Ishikawa (cell line): ENCODE measurements around the gene EFNA1.

Source experiments
- CEBPB ChIP-seq: IDR thresholded peaks from 2 replicates; pipeline ENCODE4 v1.6.1; 2012
- CREB1 ChIP-seq: IDR thresholded peaks from 2 replicates; pipeline ENCODE4 v1.6.1; 2012; ENCODE audit warnings: low read depth
- EGR1 ChIP-seq: IDR thresholded peaks from 2 replicates; pipeline ENCODE4 v1.6.1; 2012
- EP300 ChIP-seq: IDR thresholded peaks from 2 replicates; pipeline ENCODE4 v1.6.1; 2012; ENCODE audit warnings: borderline replicate concordance
- FOXM1 ChIP-seq: IDR thresholded peaks from 2 replicates; pipeline ENCODE4 v1.6.1; 2012; ENCODE audit warnings: low read depth, borderline replicate concordance
- NFIC ChIP-seq: IDR thresholded peaks from 2 replicates; pipeline ENCODE4 v1.6.1; 2012
- RAD21 ChIP-seq: IDR thresholded peaks from 2 replicates; pipeline ENCODE4 v1.6.1; 2012; ENCODE audit warnings: low read depth
- TAF1 ChIP-seq: IDR thresholded peaks from 2 replicates; pipeline ENCODE4 v1.6.1; 2012; ENCODE audit warnings: low read depth, mild to moderate bottlenecking
- TCF12 ChIP-seq: IDR thresholded peaks from 2 replicates; pipeline ENCODE4 v1.6.1; 2012; ENCODE audit warnings: low read depth
- TEAD4 ChIP-seq: IDR thresholded peaks from 2 replicates; pipeline ENCODE4 v1.6.1; 2012
- YY1 ChIP-seq: IDR thresholded peaks from 2 replicates; pipeline ENCODE4 v1.6.1; 2012; ENCODE audit warnings: low read depth
- ZBTB7A ChIP-seq: IDR thresholded peaks from 2 replicates; pipeline ENCODE4 v1.6.1; 2012; ENCODE audit warnings: low read depth
- TF ChIP-seq, protein P1 (sequence below): IDR thresholded peaks from 2 replicates; pipeline ENCODE4 v1.6.1; 2012
- TF ChIP-seq, protein P2 (sequence below): IDR thresholded peaks from 2 replicates; pipeline ENCODE4 v1.6.1; 2012; ENCODE audit warnings: low read depth, mild to moderate bottlenecking
- TF ChIP-seq, protein P3 (sequence below): IDR thresholded peaks from 2 replicates; pipeline ENCODE4 v1.6.1; 2012

Gene EFNA1, protein sequence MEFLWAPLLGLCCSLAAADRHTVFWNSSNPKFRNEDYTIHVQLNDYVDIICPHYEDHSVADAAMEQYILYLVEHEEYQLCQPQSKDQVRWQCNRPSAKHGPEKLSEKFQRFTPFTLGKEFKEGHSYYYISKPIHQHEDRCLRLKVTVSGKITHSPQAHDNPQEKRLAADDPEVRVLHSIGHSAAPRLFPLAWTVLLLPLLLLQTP

DNA sequence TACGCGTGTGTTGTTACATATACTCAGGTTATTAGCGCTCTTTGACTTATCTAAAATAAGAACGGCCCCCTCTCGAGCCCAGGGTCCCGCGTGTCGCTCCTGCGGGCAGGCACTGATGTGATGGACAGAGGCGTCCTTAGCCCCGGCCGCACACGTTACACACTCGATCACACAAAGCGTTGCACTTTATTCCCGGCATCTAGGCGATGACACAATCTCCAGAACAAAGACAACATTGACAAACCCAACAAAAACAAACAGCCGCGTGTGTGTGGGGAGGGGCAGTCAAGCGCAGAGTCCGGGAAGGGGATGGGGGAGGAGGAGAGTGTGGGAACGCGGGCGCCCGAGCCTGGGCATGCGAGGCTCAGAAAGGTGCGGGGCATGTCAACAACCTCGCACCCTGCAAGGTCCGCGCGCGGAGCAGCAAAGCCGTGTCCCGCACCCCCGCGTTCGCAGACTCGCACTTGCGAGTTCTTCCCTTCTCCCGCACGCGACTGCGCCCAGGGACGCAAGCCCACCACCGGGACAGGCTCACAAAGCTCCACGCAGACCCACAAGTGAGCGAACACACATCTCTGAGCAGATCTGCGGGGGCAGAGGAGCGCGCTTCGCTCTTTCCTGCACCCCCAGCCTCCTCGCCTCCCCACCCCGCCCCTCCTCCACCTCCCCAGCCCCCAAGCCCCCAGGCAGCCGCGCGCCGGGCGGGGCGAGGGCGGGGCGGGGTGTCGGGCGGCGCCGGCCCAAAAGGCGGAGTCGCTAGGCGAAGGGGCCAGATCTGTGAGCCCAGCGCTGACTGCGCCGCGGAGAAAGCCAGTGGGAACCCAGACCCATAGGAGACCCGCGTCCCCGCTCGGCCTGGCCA is at the start of gene EFNA1:
Gene EFNA1, plus strand, starts transcription at position 772 of the 862 bp plus-strand sequence. CDS start 102 bp downstream, outside the sequence.
- no peak; the same call in none of the 2 replicates for TF ChIP-seq ZBTB7A
- TF ChIP-seq TEAD4 = no peak
- TF ChIP-seq TCF12 = no peak; the same call in 1 of the 2 replicates
- no peak for TF ChIP-seq FOXM1
- no peak for TF ChIP-seq EP300
- TF ChIP-seq CEBPB = peak; percentile 41; the same call in 1 of the 2 replicates
- no peak; the same call in 1 of the 2 replicates for TF ChIP-seq TAF1
- no peak for TF ChIP-seq CREB1
- TF ChIP-seq, protein P1, sequence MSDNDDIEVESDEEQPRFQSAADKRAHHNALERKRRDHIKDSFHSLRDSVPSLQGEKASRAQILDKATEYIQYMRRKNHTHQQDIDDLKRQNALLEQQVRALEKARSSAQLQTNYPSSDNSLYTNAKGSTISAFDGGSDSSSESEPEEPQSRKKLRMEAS = peak; percentile 75; the same call in 1 of the 2 replicates
- TF ChIP-seq, protein P2, sequence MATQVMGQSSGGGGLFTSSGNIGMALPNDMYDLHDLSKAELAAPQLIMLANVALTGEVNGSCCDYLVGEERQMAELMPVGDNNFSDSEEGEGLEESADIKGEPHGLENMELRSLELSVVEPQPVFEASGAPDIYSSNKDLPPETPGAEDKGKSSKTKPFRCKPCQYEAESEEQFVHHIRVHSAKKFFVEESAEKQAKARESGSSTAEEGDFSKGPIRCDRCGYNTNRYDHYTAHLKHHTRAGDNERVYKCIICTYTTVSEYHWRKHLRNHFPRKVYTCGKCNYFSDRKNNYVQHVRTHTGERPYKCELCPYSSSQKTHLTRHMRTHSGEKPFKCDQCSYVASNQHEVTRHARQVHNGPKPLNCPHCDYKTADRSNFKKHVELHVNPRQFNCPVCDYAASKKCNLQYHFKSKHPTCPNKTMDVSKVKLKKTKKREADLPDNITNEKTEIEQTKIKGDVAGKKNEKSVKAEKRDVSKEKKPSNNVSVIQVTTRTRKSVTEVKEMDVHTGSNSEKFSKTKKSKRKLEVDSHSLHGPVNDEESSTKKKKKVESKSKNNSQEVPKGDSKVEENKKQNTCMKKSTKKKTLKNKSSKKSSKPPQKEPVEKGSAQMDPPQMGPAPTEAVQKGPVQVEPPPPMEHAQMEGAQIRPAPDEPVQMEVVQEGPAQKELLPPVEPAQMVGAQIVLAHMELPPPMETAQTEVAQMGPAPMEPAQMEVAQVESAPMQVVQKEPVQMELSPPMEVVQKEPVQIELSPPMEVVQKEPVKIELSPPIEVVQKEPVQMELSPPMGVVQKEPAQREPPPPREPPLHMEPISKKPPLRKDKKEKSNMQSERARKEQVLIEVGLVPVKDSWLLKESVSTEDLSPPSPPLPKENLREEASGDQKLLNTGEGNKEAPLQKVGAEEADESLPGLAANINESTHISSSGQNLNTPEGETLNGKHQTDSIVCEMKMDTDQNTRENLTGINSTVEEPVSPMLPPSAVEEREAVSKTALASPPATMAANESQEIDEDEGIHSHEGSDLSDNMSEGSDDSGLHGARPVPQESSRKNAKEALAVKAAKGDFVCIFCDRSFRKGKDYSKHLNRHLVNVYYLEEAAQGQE = no peak
- TF ChIP-seq RAD21 = no peak

DNA sequence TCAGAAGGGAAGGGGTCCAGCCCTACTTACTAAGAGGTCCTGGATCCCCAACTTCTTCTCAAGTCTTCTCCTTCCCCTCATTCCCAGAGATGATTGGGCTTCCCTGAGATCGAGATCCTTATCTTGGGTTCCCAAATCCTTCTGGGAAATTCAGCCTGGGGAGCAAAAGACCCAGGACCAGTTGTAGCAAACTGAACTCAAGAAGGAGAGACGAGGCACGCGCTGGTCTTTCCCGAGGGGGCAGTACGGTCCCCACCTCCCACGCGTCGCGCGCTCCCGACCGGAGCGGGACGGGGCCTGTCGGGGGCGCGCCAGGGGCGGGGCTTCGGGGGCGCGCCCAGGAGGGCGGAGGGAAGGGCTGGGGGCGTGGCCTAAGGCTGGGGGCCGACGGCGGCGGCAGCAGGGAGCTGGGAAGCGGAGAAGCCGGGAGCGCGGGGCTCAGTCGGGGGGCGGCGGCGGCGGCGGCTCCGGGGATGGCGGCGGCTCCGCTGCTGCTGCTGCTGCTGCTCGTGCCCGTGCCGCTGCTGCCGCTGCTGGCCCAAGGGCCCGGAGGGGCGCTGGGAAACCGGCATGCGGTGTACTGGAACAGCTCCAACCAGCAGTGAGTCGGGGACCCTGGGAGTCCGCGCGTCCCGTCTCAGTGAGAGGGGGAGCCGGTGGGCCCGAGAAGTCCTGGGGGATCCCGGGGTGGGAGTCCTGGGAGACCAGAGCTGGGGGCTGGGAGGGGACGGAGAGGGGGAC is 49.0 kb upstream of the EFNA1 start, which contains the start of gene EFNA3:
Gene EFNA3, plus strand, starts transcription at position 369 of the 741 bp plus-strand sequence. Its CDS starts 105 bp downstream, at position 474.
- peak; percentile 95 for TF ChIP-seq EGR1
- TF ChIP-seq ZBTB7A = no peak; the same call in 1 of the 2 replicates
- no peak for TF ChIP-seq TAF1
- TF ChIP-seq NFIC = no peak

DNA sequence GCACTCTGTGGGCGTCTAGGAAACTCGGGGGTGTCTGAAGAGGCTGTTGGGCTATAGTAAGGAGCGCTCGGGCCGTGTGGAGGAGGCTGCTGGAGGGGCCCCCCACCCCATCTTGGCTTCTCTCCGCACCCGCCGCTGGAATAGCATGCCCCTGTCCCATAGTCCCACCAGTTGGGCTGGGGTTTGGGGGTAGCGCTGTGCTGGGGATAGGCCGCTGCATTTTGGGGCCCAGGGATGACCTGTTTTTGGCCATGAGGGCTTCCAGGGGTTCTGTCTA is 48.5 kb upstream of the EFNA1 start:
- TF ChIP-seq, protein P2 = no peak
- TF ChIP-seq, protein P1 = no peak
- TF ChIP-seq YY1 (no peak), NFIC (no peak), RAD21 (no peak), EP300 (no peak), CREB1 (no peak), ZBTB7A (no peak; the same call in 1 of the 2 replicates), FOXM1 (no peak), EGR1 (no peak), CEBPB (no peak), TCF12 (no peak), TAF1 (no peak), TEAD4 (no peak)
- TF ChIP-seq, protein P3, sequence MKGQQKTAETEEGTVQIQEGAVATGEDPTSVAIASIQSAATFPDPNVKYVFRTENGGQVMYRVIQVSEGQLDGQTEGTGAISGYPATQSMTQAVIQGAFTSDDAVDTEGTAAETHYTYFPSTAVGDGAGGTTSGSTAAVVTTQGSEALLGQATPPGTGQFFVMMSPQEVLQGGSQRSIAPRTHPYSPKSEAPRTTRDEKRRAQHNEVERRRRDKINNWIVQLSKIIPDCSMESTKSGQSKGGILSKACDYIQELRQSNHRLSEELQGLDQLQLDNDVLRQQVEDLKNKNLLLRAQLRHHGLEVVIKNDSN = no peak

DNA sequence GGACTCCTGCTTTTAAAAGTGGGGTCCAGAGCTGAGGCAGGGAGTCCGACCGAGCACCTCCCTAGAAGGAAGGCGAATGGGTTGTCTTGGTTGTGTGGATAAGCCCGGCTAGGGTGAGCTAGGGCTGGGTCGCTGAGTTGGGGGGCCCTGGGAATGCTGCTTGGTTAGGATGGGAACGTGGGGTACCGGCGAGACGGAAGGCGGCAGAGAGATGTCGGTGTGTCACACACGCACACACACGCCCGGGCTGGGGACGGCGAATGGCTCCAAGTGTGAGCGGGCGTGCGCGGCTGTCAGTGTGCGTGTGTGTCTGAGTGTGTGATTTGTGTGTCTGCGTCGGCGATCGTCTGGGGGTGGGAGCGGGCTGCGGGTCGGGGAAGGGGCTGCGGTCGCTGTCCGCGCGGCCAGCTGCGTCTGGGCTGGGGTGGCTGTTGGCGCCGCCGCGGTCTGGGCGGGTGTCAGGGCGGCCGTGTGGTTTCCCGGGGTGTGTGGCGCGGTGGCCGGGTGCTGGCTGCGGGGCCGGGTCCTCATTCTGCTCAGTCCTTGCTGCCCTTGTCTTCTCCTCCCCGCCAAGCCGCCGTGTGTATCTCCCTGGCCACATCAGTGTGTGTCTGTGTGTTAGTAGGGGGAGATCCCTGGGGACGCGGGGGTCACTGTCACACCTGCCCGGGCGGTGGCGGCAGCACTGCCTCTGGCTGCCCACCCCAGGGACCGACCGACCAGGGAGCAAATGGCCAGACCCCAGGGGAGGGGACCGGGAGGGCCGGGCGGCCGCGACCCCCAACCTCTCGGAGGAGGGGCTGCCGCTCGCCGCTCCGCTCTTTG is 48.0 kb upstream of the EFNA1 start:
- no peak for TF ChIP-seq CEBPB
- 0 out of 2 replicates have a peak, but pooled peaks have one; percentile 57 for TF ChIP-seq ZBTB7A
- no peak for TF ChIP-seq TCF12
